HFF-Myc (cell line): ENCODE measurements around the gene SERINC1.

Experiments
- DNase-seq: peaks from one replicate; pipeline ENCODE4 v3.0.0-alpha.2; 2011; ENCODE audit warnings: low read depth; ENCODE audit errors: extremely low read depth
- H3K4me3 ChIP-seq: replicated peaks from 2 replicates; pipeline ENCODE4 v1.5.1; 2011; ENCODE audit warnings: low read depth, mild to moderate bottlenecking, control low read depth, low read length
- CTCF ChIP-seq: IDR thresholded peaks from 2 replicates; pipeline ENCODE4 v1.5.1; 2012; ENCODE audit warnings: mild to moderate bottlenecking, low read depth, low read length, control low read depth; ENCODE audit errors: missing control alignments

SERINC1 gene

GRCh38 chr6:122432816-122433215 is 38.8 kb downstream of the SERINC1 start:
- DNase-seq, result no peak
- no peak overlapping the region for H3K4me3 ChIP-seq
- no peak for TF ChIP-seq CTCF

DNA sequence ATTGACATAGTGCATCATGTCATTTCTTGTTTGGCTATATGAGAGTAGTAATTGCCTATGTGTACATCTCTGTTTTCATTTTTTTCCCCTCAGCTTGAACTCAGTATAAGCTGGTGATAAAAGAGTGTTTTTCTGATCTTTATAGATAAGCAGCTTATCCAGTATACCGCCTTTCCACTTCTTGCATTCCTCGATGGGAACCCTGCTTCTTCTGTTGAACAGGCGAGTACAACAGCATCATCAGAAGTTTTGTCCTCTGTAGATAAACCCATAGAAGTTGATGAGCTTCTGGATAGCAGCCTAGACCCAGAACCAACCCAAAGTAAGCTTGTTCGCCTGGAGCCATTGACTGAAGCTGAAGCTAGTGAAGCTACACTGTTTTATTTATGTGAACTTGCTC is 39.8 kb downstream of the SERINC1 start:
- no peak for DNase-seq
- H3K4me3 ChIP-seq, result no peak overlapping the region
- TF ChIP-seq CTCF, result no peak

GRCh38 chr6:122429323-122429722 is 42.3 kb downstream of the SERINC1 start:
- no peak overlapping the region for H3K4me3 ChIP-seq
- no peak for TF ChIP-seq CTCF
- no peak for DNase-seq

- no peak for TF ChIP-seq CTCF
- no peak for DNase-seq
- H3K4me3 ChIP-seq, result no peak overlapping the region
Measured at GRCh38 chr6:122428781-122429180, 42.8 kb downstream of the SERINC1 start.

GRCh38 chr6:122426597-122426996 is 45.0 kb downstream of the SERINC1 start:
- no peak overlapping the region for H3K4me3 ChIP-seq
- no peak for DNase-seq
- TF ChIP-seq CTCF, result no peak

DNA sequence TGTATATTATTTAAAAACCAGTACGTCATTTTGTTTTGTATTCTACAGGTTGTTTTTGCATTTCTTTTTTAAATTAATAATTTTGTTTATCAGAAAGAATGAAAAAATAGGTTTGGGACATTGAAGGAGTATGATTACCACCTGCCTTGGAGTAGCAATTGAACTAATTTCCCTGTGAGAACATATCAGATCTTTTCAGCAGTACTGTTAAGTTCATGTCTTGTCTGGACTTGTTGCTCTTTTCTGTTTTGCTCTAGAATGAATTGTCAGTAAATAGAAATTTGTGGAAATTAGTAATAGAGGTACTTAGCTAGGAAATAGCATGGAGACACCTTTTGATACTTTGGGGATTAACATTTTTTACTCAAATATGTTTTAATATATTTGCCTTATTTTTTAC is 47.9 kb downstream of the SERINC1 start:
- no peak for TF ChIP-seq CTCF
- H3K4me3 ChIP-seq, result no peak overlapping the region
- no peak for DNase-seq

DNA sequence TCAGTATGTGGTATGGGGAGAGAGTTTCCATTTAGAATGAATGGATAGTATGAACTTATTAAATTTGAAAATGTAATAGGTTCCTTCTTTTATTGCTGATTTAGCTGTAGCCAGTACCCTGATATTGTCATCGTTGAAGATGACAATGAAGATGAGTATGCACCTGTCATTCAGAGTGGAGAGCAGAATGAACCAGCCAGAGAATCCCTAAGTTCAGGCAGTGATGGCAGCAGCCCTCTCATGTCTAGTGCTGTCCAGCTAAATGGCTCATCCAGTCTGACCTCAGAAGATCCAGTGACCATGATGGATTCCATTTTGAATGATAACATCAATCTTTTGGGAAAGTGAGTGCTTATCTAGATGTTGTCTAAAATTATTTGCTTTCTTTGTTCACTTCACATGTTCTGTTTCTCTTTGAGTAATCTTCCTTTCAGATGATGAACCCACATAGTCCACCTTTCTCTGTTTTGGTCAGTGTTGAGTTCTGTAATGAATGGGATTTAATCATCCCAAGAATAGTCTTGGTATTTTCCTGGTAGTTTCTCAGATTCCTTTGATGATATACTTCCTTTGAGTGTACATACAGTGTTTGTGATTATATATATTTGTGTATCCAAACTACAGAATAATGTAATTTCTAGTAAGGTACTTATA is 48.9 kb downstream of the SERINC1 start:
- no peak overlapping the region for H3K4me3 ChIP-seq
- TF ChIP-seq CTCF, result no peak
- no peak for DNase-seq
